ENCODE results near the gene COQ5.
"Not testable (repeated sequence)": the region's sequence is repeated elsewhere in the genome, so short reads cannot be mapped to it uniquely, and the experiment has no call there.

The COQ5 gene

DNA sequence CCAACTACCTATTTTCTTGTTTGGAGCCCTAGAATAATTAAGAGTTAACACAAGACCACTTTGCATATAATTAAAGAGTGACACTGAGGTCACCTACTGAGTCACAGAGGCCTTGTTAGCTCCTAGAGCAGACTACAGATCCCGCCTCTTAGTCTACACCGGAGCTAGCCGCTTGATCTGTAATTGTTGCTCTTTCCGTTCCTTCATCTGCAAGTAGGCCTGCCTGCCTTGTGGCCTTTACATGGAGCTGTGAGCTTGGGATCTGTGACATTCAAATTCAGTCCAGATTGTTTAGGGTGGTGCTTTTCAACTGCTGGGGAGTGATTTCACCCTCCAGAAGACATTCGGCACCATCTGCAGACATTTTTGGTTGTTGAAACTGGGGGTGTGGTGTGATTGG lies 38.6 kb downstream of the COQ5 start:
- Histone ChIP-seq H3K4me3 (ENCODE audit: low read length) (no peak overlapping the region), H3K36me3 (ENCODE audit: control insufficient read depth, insufficient read depth, low read length) (no peaks in the 10 kb centered on the region), H3K9ac (ENCODE audit: low read length) (no peak overlapping the region), H3K4me1 (ENCODE audit: control insufficient read depth, insufficient read depth, low read length) (no peaks in the 10 kb centered on the region), H3K27me3 (ENCODE audit: control insufficient read depth, insufficient read depth, low read length) (no peaks in the 10 kb centered on the region), H3K9me3 (ENCODE audit: control insufficient read depth, low read length) (no peaks in the 10 kb centered on the region)

DNA sequence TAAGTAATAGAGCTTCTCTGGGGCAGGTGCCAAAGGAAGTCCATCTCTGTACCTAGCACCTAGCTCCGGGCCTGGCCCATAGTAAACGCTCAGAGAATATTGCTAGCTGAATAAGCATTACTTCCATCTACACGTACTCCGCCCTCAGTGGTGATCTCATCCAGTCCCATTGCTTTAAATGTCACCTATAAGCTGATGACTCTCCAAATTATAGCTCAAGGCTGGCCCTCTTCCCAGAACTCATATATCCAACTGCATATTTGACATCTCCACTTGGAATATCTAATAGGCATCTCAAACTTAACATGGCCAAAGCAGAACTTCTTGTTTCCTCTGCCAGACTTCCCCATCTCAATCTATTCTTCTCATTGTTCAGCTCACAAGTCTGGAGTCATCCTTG lies 39.9 kb downstream of the COQ5 start:
- no peaks in the 10 kb centered on the region for H3K4me1 ChIP-seq (ENCODE audit: control insufficient read depth, insufficient read depth, low read length)
- H3K4me3 ChIP-seq (ENCODE audit: low read length) = no peak overlapping the region
- no peak overlapping the region for H3K9ac ChIP-seq (ENCODE audit: low read length)
- H3K36me3 ChIP-seq (ENCODE audit: control insufficient read depth, insufficient read depth, low read length) = no peaks in the 10 kb centered on the region
- H3K27me3 ChIP-seq (ENCODE audit: control insufficient read depth, insufficient read depth, low read length) = no peaks in the 10 kb centered on the region
- no peaks in the 10 kb centered on the region for H3K9me3 ChIP-seq (ENCODE audit: control insufficient read depth, low read length)

DNA sequence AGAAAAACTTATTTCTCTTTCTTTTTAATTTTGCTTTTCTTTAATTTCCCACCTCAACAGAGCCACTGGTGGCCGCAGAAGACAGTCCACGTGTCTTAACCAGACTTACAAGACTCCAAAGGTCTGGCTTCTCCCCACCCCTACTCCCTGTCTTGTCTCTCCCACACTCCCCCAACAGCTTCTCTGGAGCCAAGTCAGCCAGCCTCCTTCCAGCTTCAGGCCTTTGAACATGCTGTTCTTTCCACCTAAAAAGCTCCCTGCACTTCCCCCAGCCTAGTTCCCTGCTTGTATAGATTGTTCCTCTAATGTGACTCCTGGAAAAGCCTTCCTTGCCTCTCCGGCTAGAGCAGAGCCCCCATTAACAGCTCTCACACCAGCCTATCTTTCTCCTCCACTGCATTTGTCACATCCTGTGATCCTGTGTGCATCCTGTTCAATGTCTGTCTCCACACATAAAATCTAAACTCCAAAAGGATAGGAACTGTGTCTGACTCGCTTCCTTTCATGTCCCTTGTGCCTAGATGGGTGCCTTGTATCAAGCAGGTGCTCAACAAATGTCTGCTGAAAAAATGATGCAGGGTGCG lies 40.8 kb downstream of the COQ5 start:
- Histone ChIP-seq H3K36me3 (ENCODE audit: control insufficient read depth, insufficient read depth, low read length) (no peaks in the 10 kb centered on the region), H3K4me1 (ENCODE audit: control insufficient read depth, insufficient read depth, low read length) (no peaks in the 10 kb centered on the region), H3K9me3 (ENCODE audit: control insufficient read depth, low read length) (no peaks in the 10 kb centered on the region), H3K9ac (ENCODE audit: low read length) (no peak overlapping the region), H3K4me3 (ENCODE audit: low read length) (no peak overlapping the region), H3K27me3 (ENCODE audit: control insufficient read depth, insufficient read depth, low read length) (no peaks in the 10 kb centered on the region)

DNA sequence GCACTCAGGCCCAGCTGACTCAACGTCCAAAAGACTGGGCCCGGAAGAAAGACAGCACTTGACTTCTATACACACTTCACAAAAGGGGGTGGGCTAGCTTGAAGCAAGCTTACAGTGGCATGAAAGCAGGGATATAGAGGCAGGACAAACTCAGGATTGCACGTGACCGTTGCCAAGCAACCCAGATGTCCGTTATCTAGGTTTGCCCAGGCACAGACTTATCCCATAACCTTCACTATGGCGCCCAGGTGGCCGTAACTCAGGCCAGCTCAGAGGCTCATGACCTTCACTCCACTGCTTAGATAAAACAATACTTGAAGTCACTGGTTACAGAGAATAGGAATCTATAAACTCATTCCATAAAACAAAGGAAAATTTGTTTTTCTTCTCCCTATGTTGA lies 41.4 kb downstream of the COQ5 start:
- not testable (repeated sequence) for H3K4me3 ChIP-seq (ENCODE audit: low read length); H3K9me3 ChIP-seq (ENCODE audit: control insufficient read depth, low read length); H3K36me3 ChIP-seq (ENCODE audit: control insufficient read depth, insufficient read depth, low read length); H3K27me3 ChIP-seq (ENCODE audit: control insufficient read depth, insufficient read depth, low read length); H3K4me1 ChIP-seq (ENCODE audit: control insufficient read depth, insufficient read depth, low read length); H3K9ac ChIP-seq (ENCODE audit: low read length)

DNA sequence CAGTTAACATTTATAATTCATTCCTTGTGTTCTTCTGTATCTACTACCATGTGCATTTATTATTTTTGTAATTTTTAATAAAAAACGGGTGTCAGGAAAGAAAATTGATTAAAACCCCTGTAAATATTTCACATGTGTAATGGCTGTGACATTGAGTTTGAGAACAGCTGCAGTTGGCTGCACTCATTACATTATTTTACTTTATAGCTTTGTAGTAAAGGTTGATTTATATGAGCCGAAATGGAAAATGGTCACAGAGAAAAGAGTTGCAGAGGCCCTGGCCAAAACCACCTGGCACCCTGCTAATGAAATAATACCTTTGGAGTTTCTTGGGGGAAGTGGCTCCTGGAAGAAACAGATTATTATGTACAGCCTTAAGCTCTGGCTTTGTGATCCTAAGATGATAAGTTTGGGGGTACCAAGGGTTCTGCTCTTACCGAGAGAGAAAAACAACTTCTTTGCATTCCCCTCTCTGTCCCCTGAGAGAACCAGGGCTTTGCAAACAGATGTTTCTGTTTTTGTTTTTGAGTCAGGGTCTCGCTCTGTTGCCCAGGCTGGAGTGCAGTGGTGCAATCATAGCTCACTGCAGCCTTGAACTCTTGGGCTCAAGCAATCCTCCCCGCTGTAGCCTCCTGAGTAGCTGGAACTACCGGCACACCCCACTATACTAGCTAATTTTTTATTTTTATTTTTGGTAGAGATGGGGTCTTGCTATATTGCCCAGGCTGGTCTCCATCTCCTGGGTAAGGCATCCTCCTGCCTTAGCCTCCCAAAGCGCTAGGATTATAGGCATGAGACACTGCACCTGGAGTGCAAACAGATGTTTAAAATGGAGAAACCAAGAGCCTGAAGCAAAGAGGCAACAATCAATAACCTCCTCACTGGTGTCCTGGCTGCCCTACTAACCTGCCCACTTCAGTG lies 42.7 kb downstream of the COQ5 start:
- Histone ChIP-seq H3K9me3 (ENCODE audit: control insufficient read depth, low read length) (no peaks in the 10 kb centered on the region), H3K4me1 (ENCODE audit: control insufficient read depth, insufficient read depth, low read length) (no peaks in the 10 kb centered on the region), H3K4me3 (ENCODE audit: low read length) (no peak overlapping the region), H3K36me3 (ENCODE audit: control insufficient read depth, insufficient read depth, low read length) (no peaks in the 10 kb centered on the region), H3K27me3 (ENCODE audit: control insufficient read depth, insufficient read depth, low read length) (no peaks in the 10 kb centered on the region), H3K9ac (ENCODE audit: low read length) (no peak overlapping the region)

DNA sequence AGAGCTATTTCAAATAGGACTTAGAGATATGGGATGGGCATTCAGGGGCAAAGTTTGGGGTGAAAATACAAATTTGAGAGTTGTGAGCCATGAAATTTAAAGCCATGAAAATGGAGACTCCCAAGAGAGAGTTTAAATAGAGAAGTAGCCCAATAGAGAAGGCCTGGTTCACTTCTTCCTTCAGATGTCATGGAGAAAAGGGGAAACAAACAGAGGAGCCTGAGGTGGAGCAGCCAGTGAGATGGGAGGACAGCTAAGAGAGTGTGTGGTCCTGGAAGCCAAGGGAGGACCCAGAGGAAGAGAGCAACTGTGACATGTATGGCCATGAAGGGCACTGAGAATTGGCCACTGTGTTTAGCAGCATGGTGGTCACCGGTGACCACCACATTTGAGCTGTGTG lies 45.3 kb downstream of the COQ5 start:
- no peaks in the 10 kb centered on the region for H3K27me3 ChIP-seq (ENCODE audit: control insufficient read depth, insufficient read depth, low read length)
- H3K4me3 ChIP-seq (ENCODE audit: low read length) = no peak overlapping the region
- no peak overlapping the region for H3K9ac ChIP-seq (ENCODE audit: low read length)
- no peaks in the 10 kb centered on the region for H3K9me3 ChIP-seq (ENCODE audit: control insufficient read depth, low read length)
- no peaks in the 10 kb centered on the region for H3K36me3 ChIP-seq (ENCODE audit: control insufficient read depth, insufficient read depth, low read length)
- no peaks in the 10 kb centered on the region for H3K4me1 ChIP-seq (ENCODE audit: control insufficient read depth, insufficient read depth, low read length)

DNA sequence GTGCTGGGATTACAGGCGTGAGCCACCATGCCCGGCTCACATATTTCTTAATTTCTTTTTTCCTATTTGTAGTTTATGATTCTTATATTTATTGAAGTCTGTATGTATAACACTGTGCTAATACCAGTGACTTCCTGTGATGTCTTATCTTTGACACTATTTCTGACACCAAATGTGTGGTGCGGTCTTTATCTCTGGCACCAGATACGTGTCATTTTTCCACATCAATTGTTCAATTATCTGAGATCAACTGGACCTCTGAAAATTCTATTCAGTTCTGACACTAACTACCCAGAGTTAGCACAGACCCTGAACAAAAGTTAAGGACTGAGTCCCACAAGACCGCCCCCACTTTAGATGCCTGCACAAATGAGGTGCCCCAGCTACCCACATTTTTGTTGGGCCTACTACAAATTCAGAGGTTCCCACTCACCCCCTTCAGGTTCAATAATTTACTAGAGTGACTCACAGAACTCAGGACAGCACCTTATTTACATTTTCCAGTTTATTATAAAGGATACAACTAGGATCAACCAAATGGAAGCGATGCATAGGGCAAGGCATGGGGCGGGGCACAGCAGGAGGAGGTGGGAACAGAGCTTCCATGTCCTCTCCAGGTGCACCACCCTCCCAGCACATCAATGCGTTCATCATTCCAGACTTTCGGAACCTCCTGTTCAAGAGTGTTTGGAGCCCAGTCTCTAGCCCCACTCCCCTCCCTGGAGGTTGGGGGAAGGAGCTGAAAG lies 47.8 kb downstream of the COQ5 start:
- H3K27me3 ChIP-seq (ENCODE audit: control insufficient read depth, insufficient read depth, low read length) = no peaks in the 10 kb centered on the region
- no peaks in the 10 kb centered on the region for H3K9me3 ChIP-seq (ENCODE audit: control insufficient read depth, low read length)
- H3K36me3 ChIP-seq (ENCODE audit: control insufficient read depth, insufficient read depth, low read length) = no peaks in the 10 kb centered on the region
- H3K4me3 ChIP-seq (ENCODE audit: low read length) = no peak overlapping the region
- no peaks in the 10 kb centered on the region for H3K4me1 ChIP-seq (ENCODE audit: control insufficient read depth, insufficient read depth, low read length)
- no peak overlapping the region for H3K9ac ChIP-seq (ENCODE audit: low read length)

DNA sequence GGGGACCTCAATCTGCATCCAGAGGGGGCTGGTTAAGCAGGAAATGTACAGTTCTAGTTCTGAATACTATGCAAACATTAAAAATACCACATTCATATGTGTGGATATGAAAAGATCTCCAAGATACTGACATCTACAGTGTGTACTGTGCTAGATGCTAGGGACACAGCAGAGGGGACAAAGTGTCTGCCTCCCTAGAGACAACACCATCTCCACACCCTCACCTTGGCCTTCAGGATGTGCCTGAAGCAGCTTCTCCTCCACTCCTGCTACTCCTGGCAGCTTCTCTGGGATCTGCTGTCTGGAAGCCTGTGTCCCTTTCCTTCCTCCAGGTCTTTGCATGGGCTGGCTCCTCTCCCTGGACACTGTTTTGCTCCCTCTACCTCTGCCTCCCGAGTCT lies 48.7 kb downstream of the COQ5 start:
- Histone ChIP-seq H3K9me3 (ENCODE audit: control insufficient read depth, low read length) (no peaks in the 10 kb centered on the region), H3K4me1 (ENCODE audit: control insufficient read depth, insufficient read depth, low read length) (no peaks in the 10 kb centered on the region), H3K4me3 (ENCODE audit: low read length) (no peak overlapping the region), H3K36me3 (ENCODE audit: control insufficient read depth, insufficient read depth, low read length) (no peaks in the 10 kb centered on the region), H3K27me3 (ENCODE audit: control insufficient read depth, insufficient read depth, low read length) (no peaks in the 10 kb centered on the region), H3K9ac (ENCODE audit: low read length) (no peak overlapping the region)

DNA sequence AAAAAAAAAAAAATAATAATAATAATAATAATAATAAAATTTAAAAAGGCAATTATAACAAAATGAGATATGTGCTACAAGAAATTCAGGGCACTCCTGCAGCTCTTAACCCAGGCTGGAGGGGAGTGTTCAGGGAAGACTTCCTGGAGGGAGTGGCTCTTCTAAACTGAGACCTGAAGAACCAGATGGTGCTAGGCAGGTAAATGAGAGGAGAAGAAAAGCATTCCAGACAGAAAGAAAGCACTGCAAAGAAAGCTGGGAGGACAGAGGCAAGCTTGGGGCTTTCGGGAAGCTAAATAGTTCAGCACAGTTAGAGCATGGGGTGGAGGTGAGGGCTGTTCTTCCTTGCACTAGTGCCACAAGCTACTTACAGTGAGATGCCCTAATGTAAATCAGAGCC lies 49.5 kb downstream of the COQ5 start:
- Histone ChIP-seq H3K9ac (ENCODE audit: low read length) (no peak overlapping the region), H3K4me3 (ENCODE audit: low read length) (no peak overlapping the region), H3K9me3 (ENCODE audit: control insufficient read depth, low read length) (no peaks in the 10 kb centered on the region), H3K36me3 (ENCODE audit: control insufficient read depth, insufficient read depth, low read length) (no peaks in the 10 kb centered on the region), H3K27me3 (ENCODE audit: control insufficient read depth, insufficient read depth, low read length) (no peaks in the 10 kb centered on the region), H3K4me1 (ENCODE audit: control insufficient read depth, insufficient read depth, low read length) (no peaks in the 10 kb centered on the region)

DNA sequence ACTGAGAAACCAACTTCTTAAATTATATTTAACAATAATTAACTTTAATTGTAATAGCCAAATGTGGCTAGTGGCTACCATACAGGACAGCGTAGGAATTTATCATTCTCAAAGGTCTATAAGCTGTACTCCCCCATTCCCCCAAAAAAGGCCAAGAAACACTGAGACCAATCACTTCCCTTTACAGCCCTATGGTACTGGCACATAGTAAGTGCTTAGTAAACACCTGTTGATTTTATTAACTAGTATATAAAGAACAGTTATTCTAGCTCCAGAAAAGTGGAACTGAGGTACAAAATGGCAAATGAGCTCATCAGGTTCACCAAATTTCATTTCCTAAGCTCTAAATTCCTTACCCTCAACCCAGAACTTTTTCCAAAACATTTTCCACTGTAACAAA lies 53.3 kb downstream of the COQ5 start:
- Histone ChIP-seq H3K27me3 (ENCODE audit: control insufficient read depth, insufficient read depth, low read length) (no peaks in the 10 kb centered on the region), H3K36me3 (ENCODE audit: control insufficient read depth, insufficient read depth, low read length) (no peaks in the 10 kb centered on the region), H3K9ac (ENCODE audit: low read length) (no peak overlapping the region), H3K9me3 (ENCODE audit: control insufficient read depth, low read length) (no peaks in the 10 kb centered on the region), H3K4me1 (ENCODE audit: control insufficient read depth, insufficient read depth, low read length) (peaks cover 5% of the 10 kb centered on the region), H3K4me3 (ENCODE audit: low read length) (no peak overlapping the region)

DNA sequence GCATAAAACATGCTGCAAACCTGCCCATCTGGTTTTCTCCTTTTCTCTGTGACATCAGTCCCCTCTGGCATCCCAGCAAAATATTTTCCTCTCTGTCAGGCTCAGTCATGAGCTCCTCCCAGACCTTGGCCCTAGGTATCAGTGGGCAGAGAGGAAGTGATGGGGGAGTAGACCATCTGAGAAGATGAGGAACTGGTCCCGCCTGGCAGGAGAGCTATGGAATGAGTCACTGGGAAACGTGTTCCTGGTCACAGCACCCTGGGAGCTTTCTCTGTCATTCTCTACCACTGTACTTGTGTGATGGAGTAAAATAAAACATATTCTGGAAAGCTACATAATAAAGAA lies 54.4 kb downstream of the COQ5 start:
- Histone ChIP-seq H3K9me3 (ENCODE audit: control insufficient read depth, low read length) (no peaks in the 10 kb centered on the region), H3K27me3 (ENCODE audit: control insufficient read depth, insufficient read depth, low read length) (no peaks in the 10 kb centered on the region), H3K4me1 (ENCODE audit: control insufficient read depth, insufficient read depth, low read length) (peaks cover 5% of the 10 kb centered on the region), H3K9ac (ENCODE audit: low read length) (no peak overlapping the region), H3K36me3 (ENCODE audit: control insufficient read depth, insufficient read depth, low read length) (no peaks in the 10 kb centered on the region), H3K4me3 (ENCODE audit: low read length) (no peak overlapping the region)

Measured in mucosa of stomach (tissue), 1 donor.